ENCODE results near the gene ABCA3. TPM values are rescaled to one million over a fixed set of nuclear protein-coding genes. Genes with fewer than 3 reads are reported as not detected.
A peak's percentile ranks its signal among the peaks of the same experiment; 100 is the strongest.

The ABCA3 gene
- total RNA-seq, 2 experiments from 2014 or later = 7.0 to 7.7 TPM

- ATAC-seq (ENCODE audit: poor library complexity) = no peak
- no peaks in the 10 kb centered on the region for H3K27me3 Mint-ChIP-seq
- H3K36me3 ChIP-seq (ENCODE audit: insufficient read depth, low read length) = no peaks in the 10 kb centered on the region
- H3K4me1 Mint-ChIP-seq (ENCODE audit: low read depth) = peaks cover 17% of the 10 kb centered on the region
- H3K36me3 Mint-ChIP-seq (ENCODE audit: low read depth) = no peaks in the 10 kb centered on the region
- TF ChIP-seq CTCF (IDR thresholded peaks at IDR 0.05) = no peak
- H3K4me3 ChIP-seq (ENCODE audit: low read length) = no peak overlapping the region
- ChIA-PET POLR2A (no interaction called here), CTCF (interaction anchor here (1.5 kb wide), 1 partner anchor 149 kb away, joined by 4 read pairs; no protein-coding TSS in a partner anchor)
- H3K27me3 ChIP-seq (ENCODE audit: control insufficient read depth in 1 of 2, insufficient read depth in 2 of 2, low read length in 2 of 2) = peaks cover 0 to 2% of the 10 kb centered on the region in 2 experiments
- no peak overlapping the region for H3K27ac ChIP-seq (ENCODE audit: low read depth in 1 of 2, low read length in 2 of 2)
- no peak overlapping the region for H3K27ac Mint-ChIP-seq
- H3K4me1 ChIP-seq (ENCODE audit: insufficient read depth, low read length) = peaks cover 20% of the 10 kb centered on the region
- H3K9me3 ChIP-seq (ENCODE audit: control insufficient read depth in 1 of 2, insufficient read depth in 1 of 2, low read length in 2 of 2) = peaks cover 0 to 8% of the 10 kb centered on the region in 2 experiments
- no peaks in the 10 kb centered on the region for H3K9me3 Mint-ChIP-seq
- H3K4me3 Mint-ChIP-seq = peak overlapping the region; percentile 78
- intact Hi-C loops (cut with DNase I, micrococcal nuclease) = loop anchor here in 1 of 2 experiments (2.0 to 10.0 kb wide), 3 partner anchors 89 to 535 kb away; partner anchors contain the start of gene CASKIN1
- DNase-seq = no peak
Measured at GRCh38 chr16:2337431-2338296, 2.9 kb downstream of the ABCA3 start.

- ATAC-seq (ENCODE audit: poor library complexity) (no peak), DNase-seq (no peak)
- no peak overlapping the region for H3K4me3 Mint-ChIP-seq
- no peaks in the 10 kb centered on the region for H3K36me3 Mint-ChIP-seq (ENCODE audit: low read depth)
- no peaks in the 10 kb centered on the region for H3K27me3 ChIP-seq (ENCODE audit: control insufficient read depth in 1 of 2, insufficient read depth in 2 of 2, low read length in 2 of 2)
- no peaks in the 10 kb centered on the region for H3K27me3 Mint-ChIP-seq
- no peak for TF ChIP-seq CTCF (IDR thresholded peaks at IDR 0.05)
- H3K9me3 Mint-ChIP-seq = no peaks in the 10 kb centered on the region
- no peak overlapping the region for H3K27ac Mint-ChIP-seq
- POLR2A ChIA-PET = no interaction called here
- peaks cover 13% of the 10 kb centered on the region for H3K4me1 Mint-ChIP-seq (ENCODE audit: low read depth)
- CTCF ChIA-PET = no interaction called here
- no peak overlapping the region for H3K27ac ChIP-seq (ENCODE audit: low read depth in 1 of 2, low read length in 2 of 2)
- H3K4me1 ChIP-seq (ENCODE audit: insufficient read depth, low read length) = peaks cover 11% of the 10 kb centered on the region
- no peaks in the 10 kb centered on the region for H3K9me3 ChIP-seq (ENCODE audit: control insufficient read depth in 1 of 2, insufficient read depth in 1 of 2, low read length in 2 of 2)
- intact Hi-C loops (cut with DNase I, micrococcal nuclease) = loop anchor here in 1 of 2 experiments (5.0 to 10.0 kb wide), 2 partner anchors 141 to 537 kb away; partner anchors contain the start of gene CASKIN1
- H3K36me3 ChIP-seq (ENCODE audit: insufficient read depth, low read length) = no peaks in the 10 kb centered on the region
- no peak overlapping the region for H3K4me3 ChIP-seq (ENCODE audit: low read length)
Measured at GRCh38 chr16:2335286-2335895, 5.1 kb downstream of the ABCA3 start.

- Histone ChIP-seq H3K27me3 (ENCODE audit: control insufficient read depth in 1 of 2, insufficient read depth in 2 of 2, low read length in 2 of 2) (no peaks in the 10 kb centered on the region), H3K9me3 (ENCODE audit: control insufficient read depth in 1 of 2, insufficient read depth in 1 of 2, low read length in 2 of 2) (no peaks in the 10 kb centered on the region), H3K4me3 (ENCODE audit: low read length) (no peak overlapping the region), H3K27ac (ENCODE audit: low read depth in 1 of 2, low read length in 2 of 2) (no peak overlapping the region), H3K4me1 (ENCODE audit: insufficient read depth, low read length) (peaks cover under 1% of the 10 kb centered on the region), H3K36me3 (ENCODE audit: insufficient read depth, low read length) (no peaks in the 10 kb centered on the region)
- no peak for DNase-seq
- ATAC-seq (ENCODE audit: poor library complexity) = no peak
- no peaks in the 10 kb centered on the region for H3K9me3 Mint-ChIP-seq
- no peaks in the 10 kb centered on the region for H3K27me3 Mint-ChIP-seq
- no peak overlapping the region for H3K4me3 Mint-ChIP-seq
- H3K27ac Mint-ChIP-seq = no peak overlapping the region
- H3K4me1 Mint-ChIP-seq (ENCODE audit: low read depth) = peaks cover 5% of the 10 kb centered on the region
- TF ChIP-seq CTCF (IDR thresholded peaks at IDR 0.05) = no peak
- no peaks in the 10 kb centered on the region for H3K36me3 Mint-ChIP-seq (ENCODE audit: low read depth)
- ChIA-PET POLR2A (no interaction called here), CTCF (no interaction called here)
- intact Hi-C loops (cut with DNase I, micrococcal nuclease) = loop anchor here in 1 of 2 experiments (10.0 kb wide), 1 partner anchor 139 kb away; the partner anchor contains the start of gene CASKIN1
Measured at GRCh38 chr16:2333772-2334379, 6.7 kb downstream of the ABCA3 start.
